HG03457 (cell line): Measurements from ENCODE around the gene NGF.
"Not testable (repeated sequence)": the region's sequence is repeated elsewhere in the genome, so short reads cannot be mapped to it uniquely, and the experiment has no call there.

ENCODE experiments used
- ATAC-seq: cut with Tn5 transposase; IDR thresholded peaks from one replicate; pipeline ENCODE4 v1.9.1; 2021; ENCODE audit warnings: moderate number of reproducible peaks; ENCODE audit not compliant: unreplicated experiment

The NGF gene

GRCh38 chr1:115337633-115338456 is at the start of gene NGF:
TSS of gene NGF (minus strand) at chr1:115338249. CDS start at chr1:115286795, 51,454 bp downstream.
- no peak for ATAC-seq

- ATAC-seq = not testable (repeated sequence)
Observed at GRCh38 chr1:115383455-115383854, 45.4 kb upstream of the NGF start.

GRCh38 chr1:115379943-115380342 is 41.9 kb upstream of the NGF start:
- ATAC-seq = no peak

GRCh38 chr1:115377411-115377810 is 39.4 kb upstream of the NGF start:
- no peak for ATAC-seq

GRCh38 chr1:115374598-115374997 is 36.5 kb upstream of the NGF start:
- no peak for ATAC-seq

- ATAC-seq = no peak
Observed at GRCh38 chr1:115373305-115373704, 35.3 kb upstream of the NGF start.

- ATAC-seq = no peak
Observed at GRCh38 chr1:115365738-115366137, 27.7 kb upstream of the NGF start.

GRCh38 chr1:115364780-115365155 is 26.7 kb upstream of the NGF start:
- ATAC-seq = no peak

- no peak for ATAC-seq
Observed at GRCh38 chr1:115364046-115364779, 26.2 kb upstream of the NGF start.

- no peak for ATAC-seq
Observed at GRCh38 chr1:115363171-115363570, 25.1 kb upstream of the NGF start.

- ATAC-seq = not testable (repeated sequence)
Observed at GRCh38 chr1:115360505-115361129, 22.6 kb upstream of the NGF start.

GRCh38 chr1:115359787-115360452 is 21.9 kb upstream of the NGF start:
- not testable (repeated sequence) for ATAC-seq

- no peak for ATAC-seq
Observed at GRCh38 chr1:115356356-115356755, 18.3 kb upstream of the NGF start.

- no peak for ATAC-seq
Observed at GRCh38 chr1:115355069-115355468, 17.0 kb upstream of the NGF start.

GRCh38 chr1:115351143-115351542 is 13.1 kb upstream of the NGF start:
- no peak for ATAC-seq

GRCh38 chr1:115348636-115349035 is 10.6 kb upstream of the NGF start:
- ATAC-seq = no peak

- ATAC-seq = no peak
Observed at GRCh38 chr1:115347282-115347681, 9.2 kb upstream of the NGF start.

- ATAC-seq = no peak
Observed at GRCh38 chr1:115343200-115343737, 5.2 kb upstream of the NGF start.

GRCh38 chr1:115341948-115342347 is 3.9 kb upstream of the NGF start:
- ATAC-seq = no peak

- ATAC-seq = no peak
Observed at GRCh38 chr1:115340879-115341278, 2.8 kb upstream of the NGF start.

- no peak for ATAC-seq
Observed at GRCh38 chr1:115338457-115338820, 390 bp upstream of the NGF start.
